Loucy (cell line): ENCODE data around the gene GRM7.

Experiments
- H2AFZ ChIP-seq: fragments of 200-600 bp; sonication (generic); 2 replicates; pipeline ENCODE4 v1.6.0; 2016; ENCODE audit warnings: antibody characterized with exemption, mild to moderate bottlenecking, low read length, moderate library complexity
- H3F3A ChIP-seq: fragments of 200-600 bp; 2 replicates; pipeline ENCODE4 v1.6.0; 2016; ENCODE audit warnings: antibody characterized with exemption, low read depth, mild to moderate bottlenecking
- H3K27me3 ChIP-seq: fragments of 200-600 bp; sonication (generic); 2 replicates; pipeline ENCODE4 v1.6.1; 2014; ENCODE audit warnings: low read length, mild to moderate bottlenecking; ENCODE audit not compliant: insufficient read depth, poor library complexity, severe bottlenecking
- H3K36me3 ChIP-seq: fragments of 200-600 bp; sonication (generic); 2 replicates; pipeline ENCODE4 v1.6.1; 2016; ENCODE audit warnings: low read length; ENCODE audit not compliant: insufficient read depth
- H3K4me1 ChIP-seq: fragments of 200-600 bp; sonication (generic); 2 replicates; pipeline ENCODE4 v1.5.1; 2014; ENCODE audit warnings: low read length, mild to moderate bottlenecking; ENCODE audit not compliant: insufficient read depth, poor library complexity, severe bottlenecking
- H3K4me2 ChIP-seq: fragments of 200-600 bp; sonication (generic); 2 replicates; pipeline ENCODE4 v1.6.0; 2014; ENCODE audit warnings: antibody characterized with exemption, low read length, low read depth, mild to moderate bottlenecking; ENCODE audit not compliant: poor library complexity, severe bottlenecking
- H3K4me3 ChIP-seq: fragments of 200-600 bp; sonication (generic); 2 replicates; pipeline ENCODE4 v1.5.1; 2014; ENCODE audit warnings: low read length, mild to moderate bottlenecking, mixed read lengths; ENCODE audit not compliant: poor library complexity, severe bottlenecking
- H3K79me2 ChIP-seq: fragments of 200-600 bp; sonication (generic); 2 replicates; pipeline ENCODE4 v1.6.1; 2014; ENCODE audit warnings: low read length; ENCODE audit not compliant: insufficient read depth
- H3K9ac ChIP-seq: fragments of 200-600 bp; sonication (generic); 2 replicates; pipeline ENCODE4 v1.6.0; 2014; ENCODE audit warnings: mild to moderate bottlenecking, low read depth, low read length, moderate library complexity; ENCODE audit not compliant: poor library complexity, severe bottlenecking
- H3K9me2 ChIP-seq: fragments of 200-600 bp; sonication (generic); replicated peaks from 2 replicates; pipeline ENCODE4 v1.6.1; 2016; ENCODE audit warnings: low read depth, low read length, mixed read lengths
- H3K9me3 ChIP-seq: fragments of 200-600 bp; sonication (generic); 2 replicates; pipeline ENCODE4 v1.6.1; 2014; ENCODE audit warnings: mild to moderate bottlenecking, antibody characterized with exemption, low read length, low read depth; ENCODE audit not compliant: insufficient read depth
- H4K20me1 ChIP-seq: fragments of 200-600 bp; sonication (generic); 2 replicates; pipeline ENCODE4 v1.6.0; 2014; ENCODE audit warnings: antibody characterized with exemption, low read length, mild to moderate bottlenecking; ENCODE audit not compliant: insufficient read depth, poor library complexity, severe bottlenecking
- CTCF ChIP-seq: fragments of 200-600 bp; sonication (generic); conservative IDR thresholded peaks from 2 replicates; pipeline ENCODE4 v1.5.1; 2014; ENCODE audit warnings: mild to moderate bottlenecking, antibody characterized with exemption, low read length
- EZH2phosphoT487 ChIP-seq: fragments of 200-600 bp; IDR thresholded peaks from 2 replicates; pipeline ENCODE4 v1.6.1; 2018; ENCODE audit warnings: antibody characterized with exemption, mild to moderate bottlenecking, moderate library complexity, borderline replicate concordance

GRM7 gene

GRCh38 chr3:7740458-7740857 is 879.5 kb downstream of the GRM7 start:
- no peaks in the 10 kb centered on the region for H3K79me2 ChIP-seq
- TF ChIP-seq CTCF (no peak), EZH2phosphoT487 (no peak)
- no peaks in the 10 kb centered on the region for H3K4me1 ChIP-seq
- no peaks in the 10 kb centered on the region for H3K27me3 ChIP-seq
- H3K9me3 ChIP-seq, result no peaks in the 10 kb centered on the region
- H2AFZ ChIP-seq, result no peak overlapping the region
- no peaks in the 10 kb centered on the region for H4K20me1 ChIP-seq
- H3K9me2 ChIP-seq, result no peaks in the 10 kb centered on the region
- H3K9ac ChIP-seq, result no peak overlapping the region
- no peak overlapping the region for H3K4me3 ChIP-seq
- no peaks in the 10 kb centered on the region for H3K36me3 ChIP-seq
- H3F3A ChIP-seq, result no peaks in the 10 kb centered on the region
- H3K4me2 ChIP-seq, result no peak overlapping the region

GRCh38 chr3:7744850-7745249 is 883.9 kb downstream of the GRM7 start:
- Histone ChIP-seq H3K27me3 (no peaks in the 10 kb centered on the region), H3K79me2 (no peaks in the 10 kb centered on the region), H3F3A (no peaks in the 10 kb centered on the region), H3K9ac (no peak overlapping the region), H3K4me1 (no peaks in the 10 kb centered on the region), H3K36me3 (no peaks in the 10 kb centered on the region), H2AFZ (no peak overlapping the region), H3K9me3 (no peaks in the 10 kb centered on the region), H3K9me2 (no peaks in the 10 kb centered on the region), H3K4me3 (no peak overlapping the region), H4K20me1 (no peaks in the 10 kb centered on the region), H3K4me2 (no peak overlapping the region)
- no peak for TF ChIP-seq EZH2phosphoT487
- no peak for TF ChIP-seq CTCF

GRCh38 chr3:7745711-7746110 is 884.8 kb downstream of the GRM7 start:
- TF ChIP-seq EZH2phosphoT487 (no peak), CTCF (no peak)
- no peaks in the 10 kb centered on the region for H3K27me3 ChIP-seq

More at GRCh38 chr3:7745711-7746110, 884.8 kb downstream of the GRM7 start:
- no peaks in the 10 kb centered on the region for H4K20me1 ChIP-seq
- no peaks in the 10 kb centered on the region for H3K9me2 ChIP-seq
- H2AFZ ChIP-seq, result no peak overlapping the region
- H3F3A ChIP-seq, result no peaks in the 10 kb centered on the region
- no peak overlapping the region for H3K4me2 ChIP-seq
- H3K9ac ChIP-seq, result no peak overlapping the region
- no peaks in the 10 kb centered on the region for H3K9me3 ChIP-seq
- H3K4me3 ChIP-seq, result no peak overlapping the region
- no peaks in the 10 kb centered on the region for H3K79me2 ChIP-seq
- H3K36me3 ChIP-seq, result no peaks in the 10 kb centered on the region
- no peaks in the 10 kb centered on the region for H3K4me1 ChIP-seq
